Activated naive CD8-positive, alpha-beta T cell treated with anti-CD3 and anti-CD28 coated beads, Interleukin-2, amount 50 U/mL, for 24 hours (primary cell): ENCODE results near the gene FLVCR2.
"Not testable (repeated sequence)": the region's sequence is repeated elsewhere in the genome, so short reads cannot be mapped to it uniquely, and the experiment has no call there.

Source experiments
- ATAC-seq: fragments of 150-1000 bp; cut with Tn5 transposase; one replicate; pipeline ENCODE4 v1.10.0; 2021
- DNase-seq: peaks from one replicate; pipeline ENCODE4 v3.0.0; 2021
- H3K27ac Mint-ChIP-seq: one replicate; pipeline ENCODE4 v1.8.0; 2021; ENCODE audit warnings: mild to moderate bottlenecking, mixed read lengths
- H3K27me3 Mint-ChIP-seq: one replicate; pipeline ENCODE4 v1.8.0; 2021; ENCODE audit warnings: mixed read lengths
- H3K36me3 Mint-ChIP-seq: one replicate; pipeline ENCODE4 v1.8.0; 2021; ENCODE audit warnings: low read depth, mixed read lengths
- H3K4me1 Mint-ChIP-seq: one replicate; pipeline ENCODE4 v1.8.0; 2021; ENCODE audit warnings: mixed read lengths
- H3K4me3 Mint-ChIP-seq: one replicate; pipeline ENCODE4 v1.8.0; 2021; ENCODE audit warnings: mild to moderate bottlenecking, moderate library complexity, mixed read lengths
- H3K9me3 Mint-ChIP-seq: one replicate; pipeline ENCODE4 v1.8.0; 2021; ENCODE audit warnings: mixed read lengths

FLVCR2 gene

DNA sequence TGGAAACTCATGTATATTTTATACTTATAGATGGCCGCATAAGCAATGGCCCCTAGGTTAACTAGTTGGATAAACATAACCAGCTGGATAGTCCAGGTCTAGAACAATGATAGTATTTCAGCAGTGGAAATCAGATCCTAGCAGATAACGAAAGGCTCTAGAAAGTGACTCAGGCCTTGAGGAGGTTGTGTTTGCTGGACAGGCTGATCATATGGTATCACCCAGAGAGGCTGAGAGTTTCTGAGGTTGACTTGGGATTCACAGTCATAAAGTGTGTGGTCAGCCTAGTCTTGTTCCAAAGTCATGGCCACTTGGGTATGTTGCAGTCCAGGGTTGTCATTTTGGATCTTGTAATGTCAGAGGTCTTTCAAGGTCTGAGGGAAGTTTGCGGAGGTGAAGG, 16.8 kb downstream of the FLVCR2 start:
- DNase-seq, result no peak
- Mint-ChIP-seq H3K9me3 (peaks cover 4% of the 10 kb centered on the region), H3K27me3 (no peaks in the 10 kb centered on the region), H3K4me3 (no peak overlapping the region), H3K36me3 (no peaks in the 10 kb centered on the region), H3K4me1 (no peaks in the 10 kb centered on the region), H3K27ac (no peak overlapping the region)
- no peak for ATAC-seq

GRCh38 chr14:75597149-75597548, 18.7 kb downstream of the FLVCR2 start:
- no peaks in the 10 kb centered on the region for H3K4me1 Mint-ChIP-seq
- peaks cover 4% of the 10 kb centered on the region for H3K9me3 Mint-ChIP-seq
- H3K36me3 Mint-ChIP-seq, result no peaks in the 10 kb centered on the region
- H3K27me3 Mint-ChIP-seq, result no peaks in the 10 kb centered on the region
- ATAC-seq (no peak), DNase-seq (no peak)
- H3K4me3 Mint-ChIP-seq, result no peak overlapping the region
- no peak overlapping the region for H3K27ac Mint-ChIP-seq

DNA sequence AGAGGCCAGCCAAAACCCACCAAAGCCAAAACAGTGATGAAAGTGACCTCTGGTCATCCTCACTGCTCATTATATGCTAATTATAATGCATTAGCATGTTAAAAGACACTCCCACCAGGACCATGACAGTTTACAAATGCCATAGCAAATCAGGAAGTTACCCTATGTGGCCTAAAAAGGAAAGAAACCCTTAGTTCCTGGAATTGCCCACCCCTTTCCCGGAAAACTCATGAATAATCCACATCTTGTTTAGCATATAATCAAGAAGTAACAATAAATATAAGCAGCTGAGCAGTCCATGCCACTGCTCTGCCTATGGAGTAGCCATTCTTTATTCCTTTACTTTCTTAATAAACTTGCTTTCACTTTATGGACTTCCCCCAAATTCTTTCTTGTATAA, 21.7 kb downstream of the FLVCR2 start:
- DNase-seq, H3K36me3 Mint-ChIP-seq, ATAC-seq, H3K27ac Mint-ChIP-seq, H3K27me3 Mint-ChIP-seq, H3K4me3 Mint-ChIP-seq, H3K4me1 Mint-ChIP-seq, H3K9me3 Mint-ChIP-seq: not testable (repeated sequence)

DNA sequence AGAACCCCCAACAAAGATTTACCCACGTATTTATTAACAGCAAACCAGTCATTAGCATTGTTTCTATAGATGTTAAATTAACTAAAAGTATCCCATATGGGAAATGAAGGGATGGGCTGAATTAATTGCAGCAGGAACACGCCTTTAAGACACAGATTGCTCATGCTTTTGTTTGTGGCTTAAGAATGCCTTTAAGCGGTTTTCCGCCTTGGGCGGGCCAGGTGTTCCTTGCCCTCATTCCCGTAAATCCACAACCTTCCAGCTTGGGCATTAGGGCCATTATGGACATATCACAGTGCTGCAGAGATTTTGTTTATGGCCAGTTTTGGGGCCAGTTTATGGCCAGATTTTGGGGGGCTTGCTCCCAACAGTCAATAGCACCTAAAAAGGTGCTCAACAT, 22.6 kb downstream of the FLVCR2 start:
- not testable (repeated sequence) for H3K27me3 Mint-ChIP-seq, H3K4me1 Mint-ChIP-seq, H3K9me3 Mint-ChIP-seq, H3K36me3 Mint-ChIP-seq, H3K4me3 Mint-ChIP-seq, H3K27ac Mint-ChIP-seq, ATAC-seq, DNase-seq

DNA sequence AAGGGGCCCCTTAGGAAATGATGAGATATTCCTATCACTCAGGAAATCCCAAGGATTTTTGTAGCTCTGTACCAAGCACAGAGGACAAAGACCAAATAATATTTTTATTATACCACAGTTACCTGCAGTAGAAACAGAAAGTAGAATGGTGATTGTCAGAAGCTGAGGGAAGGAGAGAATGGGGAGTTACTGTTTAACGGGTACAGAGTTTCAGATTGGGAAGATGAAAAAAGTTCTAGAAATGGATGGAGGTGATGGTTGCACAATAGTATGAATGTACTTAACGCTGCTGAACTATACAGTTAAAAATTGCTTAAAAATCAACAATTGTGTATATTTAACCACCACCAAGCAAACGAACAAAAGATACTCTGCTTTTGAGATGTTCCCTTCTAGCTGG, 24.1 kb downstream of the FLVCR2 start:
- no peaks in the 10 kb centered on the region for H3K4me1 Mint-ChIP-seq

DNA sequence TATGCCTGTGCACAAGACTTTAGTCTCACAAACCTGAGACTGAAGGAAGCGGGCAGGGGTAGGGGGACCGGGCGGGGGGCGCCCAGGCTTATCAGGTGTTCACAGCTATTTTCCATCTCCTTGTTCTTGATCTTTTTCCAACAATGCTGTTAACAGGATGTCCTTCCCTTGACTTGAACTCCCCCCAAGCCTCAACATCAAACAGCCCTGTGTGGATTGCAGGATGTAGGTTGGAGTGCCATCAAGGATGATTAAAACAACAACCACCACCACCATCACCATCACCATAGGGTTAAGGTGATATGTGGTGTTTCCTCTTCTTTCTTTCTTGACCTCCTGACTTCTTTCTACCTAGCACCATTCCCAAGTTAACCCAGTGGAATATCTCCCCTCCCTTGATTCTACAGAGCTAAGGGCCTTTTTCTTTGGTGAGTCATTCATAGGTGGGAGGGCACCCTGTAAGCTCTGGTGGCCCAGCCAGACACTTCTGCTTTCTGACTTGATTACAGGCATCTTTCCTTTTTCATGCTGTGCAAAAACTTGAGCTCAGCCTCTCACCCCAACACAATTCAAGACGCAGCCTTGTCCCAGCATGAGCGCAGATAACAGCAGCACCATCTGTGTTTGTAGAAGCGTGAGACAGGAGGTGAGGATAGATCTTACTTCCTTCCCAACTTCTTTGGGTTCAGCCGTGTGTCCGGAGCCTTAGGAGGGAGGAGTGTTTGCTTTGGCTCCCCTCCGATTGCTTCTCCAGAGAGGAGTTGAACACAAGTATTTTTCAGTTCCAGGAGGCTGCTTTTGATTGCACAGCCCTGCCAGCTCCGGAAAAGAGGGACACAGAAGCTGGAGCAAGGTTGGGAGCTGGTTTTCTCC, 26.8 kb downstream of the FLVCR2 start:
- DNase-seq, result no peak
- no peak for ATAC-seq
- no peak overlapping the region for H3K27ac Mint-ChIP-seq
- H3K4me3 Mint-ChIP-seq, result no peak overlapping the region
- peaks cover 6% of the 10 kb centered on the region for H3K9me3 Mint-ChIP-seq
- H3K27me3 Mint-ChIP-seq, result no peaks in the 10 kb centered on the region
- H3K4me1 Mint-ChIP-seq, result no peaks in the 10 kb centered on the region
- no peaks in the 10 kb centered on the region for H3K36me3 Mint-ChIP-seq

More for the DNA sequence above, 24.1 kb downstream of the FLVCR2 start:
- Mint-ChIP-seq H3K27me3 (no peaks in the 10 kb centered on the region), H3K27ac (no peak overlapping the region), H3K36me3 (no peaks in the 10 kb centered on the region), H3K9me3 (peaks cover 4% of the 10 kb centered on the region), H3K4me3 (no peak overlapping the region)
- no peak for ATAC-seq
- DNase-seq, result no peak

DNA sequence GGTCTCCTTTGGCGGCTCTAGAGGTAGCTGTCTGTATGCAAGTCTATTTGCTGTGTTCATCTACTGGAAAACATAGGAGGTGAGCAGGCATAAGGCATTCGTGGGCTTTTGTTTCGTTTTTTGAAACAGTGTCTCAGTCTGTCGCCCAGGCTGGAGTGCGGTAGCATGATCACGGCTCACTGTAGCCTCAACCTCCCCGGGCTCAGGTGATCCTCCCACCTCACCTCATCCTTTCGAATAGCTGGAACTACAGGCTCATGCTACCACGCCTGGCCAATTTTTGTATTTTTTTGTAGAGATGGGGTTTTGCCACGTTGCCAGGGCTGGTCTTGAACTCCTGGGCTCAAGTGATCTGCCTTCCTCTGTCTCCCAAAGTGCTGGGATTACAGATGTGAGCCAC, 27.5 kb downstream of the FLVCR2 start:
- no peak overlapping the region for H3K4me3 Mint-ChIP-seq
- no peak overlapping the region for H3K27ac Mint-ChIP-seq
- no peaks in the 10 kb centered on the region for H3K4me1 Mint-ChIP-seq
- no peaks in the 10 kb centered on the region for H3K27me3 Mint-ChIP-seq
- H3K36me3 Mint-ChIP-seq, result no peaks in the 10 kb centered on the region
- DNase-seq (no peak), ATAC-seq (no peak)
- peaks cover 6% of the 10 kb centered on the region for H3K9me3 Mint-ChIP-seq

DNA sequence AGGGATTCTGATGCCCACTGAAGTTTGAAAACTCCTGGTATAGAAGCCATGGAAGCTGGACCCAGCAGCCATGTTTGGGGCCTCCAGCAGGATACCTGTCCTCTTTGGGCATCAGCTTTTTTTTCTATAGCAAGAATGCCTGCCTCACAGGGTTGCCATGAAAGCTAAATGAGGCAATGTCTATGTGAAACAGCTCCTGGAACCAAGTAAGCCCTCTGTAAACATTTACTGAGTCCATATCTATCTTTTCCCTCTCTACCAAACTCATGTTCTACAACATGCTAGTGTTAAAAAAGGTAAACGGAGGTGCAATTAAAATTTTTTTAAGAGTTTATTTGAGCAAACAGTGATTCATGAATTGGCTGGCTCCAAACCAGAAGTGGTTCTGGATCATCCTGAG, 28.6 kb downstream of the FLVCR2 start:
- Mint-ChIP-seq H3K27me3 (no peaks in the 10 kb centered on the region), H3K9me3 (peaks cover 6% of the 10 kb centered on the region), H3K36me3 (no peaks in the 10 kb centered on the region), H3K4me1 (no peaks in the 10 kb centered on the region), H3K4me3 (no peak overlapping the region), H3K27ac (no peak overlapping the region)
- ATAC-seq, result no peak
- no peak for DNase-seq

DNA sequence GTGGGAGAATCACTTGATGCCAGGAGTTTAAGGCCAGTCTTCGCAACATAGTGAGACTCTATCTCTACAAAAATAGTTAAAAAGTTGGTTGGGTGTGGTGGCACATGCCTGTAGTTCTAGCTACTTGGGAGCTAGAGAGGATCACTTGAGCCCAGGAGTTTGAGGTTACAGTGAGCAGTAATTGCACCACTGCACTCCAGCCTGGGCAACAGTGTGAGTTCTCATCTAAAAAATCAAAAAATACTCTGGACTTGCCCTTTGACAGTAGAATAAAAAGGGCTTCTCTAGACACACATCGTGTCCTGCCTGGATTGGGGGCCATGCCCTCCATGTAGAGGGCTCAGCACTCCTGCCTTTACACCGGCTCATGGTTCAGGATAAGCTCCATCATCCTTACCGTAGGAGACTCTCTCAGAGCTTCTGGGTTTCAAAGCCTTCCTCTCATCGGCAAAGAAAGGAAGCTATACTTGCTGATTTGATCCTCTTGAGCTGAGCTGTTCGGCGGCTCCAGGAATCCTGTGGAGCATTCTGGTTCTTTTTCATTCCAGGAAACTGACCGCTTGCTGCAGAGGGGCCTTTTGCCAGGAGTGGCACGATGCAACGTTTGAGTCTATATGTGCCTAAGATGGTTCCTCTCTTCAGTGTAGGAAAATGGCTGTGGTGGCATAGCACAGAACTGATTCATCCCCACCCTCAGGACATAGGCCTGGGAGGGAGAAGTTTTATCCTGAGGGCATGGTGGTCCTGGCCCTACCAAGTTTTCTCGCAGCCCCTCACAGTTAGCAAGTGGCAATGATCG, 29.6 kb downstream of the FLVCR2 start:
- H3K9me3 Mint-ChIP-seq, result peaks cover 6% of the 10 kb centered on the region
- H3K4me3 Mint-ChIP-seq, result no peak overlapping the region
- ATAC-seq, result no peak
- DNase-seq, result no peak
- H3K4me1 Mint-ChIP-seq, result no peaks in the 10 kb centered on the region
- no peaks in the 10 kb centered on the region for H3K27me3 Mint-ChIP-seq
- H3K27ac Mint-ChIP-seq, result no peak overlapping the region
- no peaks in the 10 kb centered on the region for H3K36me3 Mint-ChIP-seq

DNA sequence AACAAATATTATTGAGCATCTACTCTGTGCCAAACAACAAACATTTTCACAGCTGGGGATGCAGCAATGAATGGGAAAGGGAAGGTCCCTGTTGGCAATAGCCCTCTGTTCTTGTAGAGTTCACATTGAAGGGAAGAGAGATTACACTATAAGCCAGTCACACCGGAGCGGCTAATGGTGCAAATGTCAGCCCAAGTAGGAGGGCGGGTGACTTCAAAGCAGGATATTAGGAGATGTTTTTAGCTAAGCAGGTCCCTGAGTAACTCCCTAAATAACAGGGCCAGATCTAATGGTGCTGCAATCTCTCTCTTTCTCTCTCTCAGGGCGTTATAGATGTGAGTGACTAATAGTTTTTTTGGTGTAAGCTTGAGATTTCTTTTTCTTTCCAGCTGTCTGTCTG, 30.7 kb downstream of the FLVCR2 start:
- Mint-ChIP-seq H3K4me1 (no peaks in the 10 kb centered on the region), H3K27me3 (no peaks in the 10 kb centered on the region), H3K9me3 (peaks cover 6% of the 10 kb centered on the region), H3K36me3 (no peaks in the 10 kb centered on the region), H3K4me3 (no peak overlapping the region), H3K27ac (no peak overlapping the region)
- DNase-seq, result no peak
- ATAC-seq, result no peak

- ATAC-seq, result no peak
- Mint-ChIP-seq H3K27me3 (no peaks in the 10 kb centered on the region), H3K9me3 (peaks cover 6% of the 10 kb centered on the region), H3K36me3 (no peaks in the 10 kb centered on the region), H3K27ac (no peak overlapping the region), H3K4me1 (no peaks in the 10 kb centered on the region), H3K4me3 (no peak overlapping the region)
- no peak for DNase-seq
Observed at GRCh38 chr14:75609606-75610475, 31.4 kb downstream of the FLVCR2 start.

- no peak for ATAC-seq
- no peak for DNase-seq
- Mint-ChIP-seq H3K4me3 (no peak overlapping the region), H3K27me3 (no peaks in the 10 kb centered on the region), H3K36me3 (no peaks in the 10 kb centered on the region), H3K4me1 (peaks cover 3% of the 10 kb centered on the region), H3K27ac (no peak overlapping the region), H3K9me3 (peaks cover 6% of the 10 kb centered on the region)
Observed at GRCh38 chr14:75610834-75611233, 32.4 kb downstream of the FLVCR2 start.

GRCh38 chr14:75612157-75612556, 33.7 kb downstream of the FLVCR2 start:
- no peak overlapping the region for H3K27ac Mint-ChIP-seq
- H3K36me3 Mint-ChIP-seq, result no peaks in the 10 kb centered on the region

GRCh38 chr14:75614179-75614578, 35.8 kb downstream of the FLVCR2 start:
- H3K9me3 Mint-ChIP-seq, result no peaks in the 10 kb centered on the region
- H3K27ac Mint-ChIP-seq, result no peak overlapping the region
- no peak for DNase-seq

More at GRCh38 chr14:75612157-75612556, 33.7 kb downstream of the FLVCR2 start:
- no peaks in the 10 kb centered on the region for H3K27me3 Mint-ChIP-seq
- DNase-seq (no peak), ATAC-seq (no peak)
- H3K4me3 Mint-ChIP-seq, result no peak overlapping the region
- H3K9me3 Mint-ChIP-seq, result peaks cover 6% of the 10 kb centered on the region
- peaks cover 3% of the 10 kb centered on the region for H3K4me1 Mint-ChIP-seq

More at GRCh38 chr14:75614179-75614578, 35.8 kb downstream of the FLVCR2 start:
- H3K4me3 Mint-ChIP-seq, result no peak overlapping the region
- no peaks in the 10 kb centered on the region for H3K36me3 Mint-ChIP-seq
- peaks cover 3% of the 10 kb centered on the region for H3K4me1 Mint-ChIP-seq
- ATAC-seq, result no peak
- H3K27me3 Mint-ChIP-seq, result no peaks in the 10 kb centered on the region
